ENCODE data around the gene GEMIN8.

GEMIN8 gene

GRCh38 chrX:14015941-14016340 lies 13.8 kb downstream of the GEMIN8 start:
- DNase-seq (ENCODE audit: low read depth), result no peak

- DNase-seq (ENCODE audit: low read depth), result no peak
Observed at GRCh38 chrX:14015294-14015693, 14.4 kb downstream of the GEMIN8 start.

DNA sequence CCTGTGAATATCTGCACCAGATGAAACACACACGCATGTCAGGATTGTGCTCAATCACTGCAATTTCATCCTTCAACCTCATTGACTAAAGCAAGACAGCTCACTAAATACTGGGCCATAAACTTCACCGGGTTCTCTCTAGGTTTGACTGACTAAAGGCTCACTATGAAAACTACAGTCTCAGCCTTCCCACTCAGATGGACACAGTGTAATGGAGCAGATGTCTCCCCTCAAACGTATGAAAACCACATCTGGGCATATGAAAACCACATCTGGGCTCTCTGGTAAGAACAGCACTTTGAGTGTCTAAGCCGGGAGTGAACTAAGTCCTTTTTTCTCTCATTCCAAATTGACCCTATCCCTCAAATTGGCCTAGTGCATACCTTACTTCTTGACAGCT lies 15.2 kb downstream of the GEMIN8 start:
- no peak for DNase-seq (ENCODE audit: low read depth)

GRCh38 chrX:14013054-14013453 lies 16.6 kb downstream of the GEMIN8 start:
- no peak for DNase-seq (ENCODE audit: low read depth)

DNA sequence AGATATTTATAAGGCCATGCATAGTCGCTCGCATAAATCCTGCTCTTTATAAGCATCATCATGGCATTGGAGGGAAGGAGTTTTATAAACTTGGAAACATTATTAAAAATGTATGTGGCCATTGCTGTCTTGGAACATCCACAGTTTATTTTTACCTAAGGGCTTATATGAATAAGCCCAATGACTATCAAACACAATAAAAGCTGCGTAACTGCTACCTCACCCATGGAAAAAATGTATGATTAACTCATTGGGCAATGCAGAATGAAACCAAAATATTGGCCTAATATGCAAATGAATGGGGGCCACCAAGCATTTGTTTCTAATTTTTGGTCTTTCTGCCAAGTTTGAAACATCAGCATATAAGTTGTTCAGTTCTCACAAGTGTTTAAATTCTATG lies 19.1 kb downstream of the GEMIN8 start:
- DNase-seq (ENCODE audit: low read depth), result no peak

DNA sequence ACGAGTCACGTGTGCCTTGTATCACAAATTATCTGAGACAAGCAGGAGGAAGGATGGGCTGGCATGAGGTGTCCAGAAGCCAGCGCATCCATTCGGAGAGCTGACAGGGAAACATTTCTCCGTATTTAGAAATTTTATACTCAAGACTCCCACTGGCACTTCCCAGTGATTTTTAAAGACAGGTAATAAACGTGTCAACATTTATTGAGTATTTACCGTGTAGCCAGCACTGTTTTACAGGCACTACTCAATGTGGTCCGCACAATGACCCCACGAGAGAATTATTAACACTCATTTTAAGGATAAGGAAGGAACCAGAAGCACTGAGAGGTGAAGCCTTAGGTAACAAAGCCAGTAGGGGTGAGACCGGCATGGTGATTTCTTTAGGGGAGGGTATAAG lies 23.2 kb downstream of the GEMIN8 start:
- no peak for DNase-seq (ENCODE audit: low read depth)

- DNase-seq (ENCODE audit: low read depth), result no peak
Observed at GRCh38 chrX:14003876-14004425, 25.7 kb downstream of the GEMIN8 start.

DNA sequence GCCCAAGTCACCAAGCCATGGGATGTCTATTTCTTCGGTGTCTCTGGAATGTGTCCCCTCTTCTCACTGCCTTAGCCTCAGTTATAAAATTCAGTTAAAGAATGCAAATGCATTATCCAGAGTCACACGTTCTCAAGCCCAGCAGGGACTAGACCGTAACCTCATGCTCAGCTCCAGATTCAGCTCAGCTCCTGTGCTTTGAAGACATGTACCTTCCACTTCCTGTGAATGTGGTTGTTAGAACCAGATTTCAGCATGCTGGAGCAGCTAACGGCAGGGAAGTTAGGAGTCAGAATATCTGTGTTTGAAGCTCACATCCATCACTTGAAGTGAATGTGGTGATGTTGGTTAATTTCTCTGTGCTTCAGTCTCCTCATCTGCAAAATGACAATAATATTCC lies 26.7 kb downstream of the GEMIN8 start:
- no peak for DNase-seq (ENCODE audit: low read depth)

DNA sequence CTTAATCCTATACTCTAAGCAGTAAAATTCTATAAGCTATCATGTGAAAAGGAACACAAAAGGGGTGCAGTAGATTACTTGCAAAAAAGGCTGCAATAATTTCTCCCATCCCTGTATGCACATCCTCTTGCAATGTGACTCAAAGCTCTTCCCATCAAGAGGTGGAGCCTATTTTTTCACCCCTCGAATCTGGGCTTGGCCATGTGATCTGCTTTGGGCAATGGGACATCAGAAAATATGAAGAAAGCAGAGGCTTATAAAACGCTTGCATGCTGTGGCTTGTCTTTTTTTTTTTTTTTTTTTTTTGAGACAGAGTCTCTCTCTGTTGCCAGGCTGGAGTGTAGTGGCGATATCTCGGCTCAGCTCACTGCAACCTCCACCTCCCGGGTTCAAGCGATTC lies 33.0 kb downstream of the GEMIN8 start:
- no peak for DNase-seq (ENCODE audit: low read depth)

DNA sequence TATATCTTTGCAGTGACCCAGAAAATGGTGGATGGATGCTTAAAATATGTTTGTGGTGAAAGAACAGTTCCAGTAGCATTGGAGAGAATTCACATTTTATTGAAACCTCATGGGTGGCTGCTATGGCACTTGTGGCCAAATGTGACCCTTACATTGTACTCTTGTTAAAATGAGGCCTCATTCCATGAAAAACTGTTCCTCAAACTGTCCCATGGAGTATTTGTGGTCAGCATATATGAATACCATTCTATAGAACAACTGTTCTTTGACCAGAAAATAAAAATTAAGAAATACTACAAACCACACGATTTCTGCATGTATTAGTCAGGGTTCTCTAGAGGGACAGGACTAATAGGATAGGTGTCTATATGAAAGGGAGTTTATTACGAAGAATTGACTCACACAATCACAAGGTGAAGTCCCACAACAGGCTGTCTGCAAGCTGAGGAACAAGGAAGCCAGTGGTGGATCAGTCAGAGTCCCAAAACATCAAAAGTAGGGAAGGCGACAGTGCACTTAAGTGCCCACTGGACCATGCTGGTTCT lies 35.1 kb downstream of the GEMIN8 start:
- DNase-seq (ENCODE audit: low read depth), result no peak

GRCh38 chrX:13994104-13994503 lies 35.6 kb downstream of the GEMIN8 start:
- no peak for DNase-seq (ENCODE audit: low read depth)

DNA sequence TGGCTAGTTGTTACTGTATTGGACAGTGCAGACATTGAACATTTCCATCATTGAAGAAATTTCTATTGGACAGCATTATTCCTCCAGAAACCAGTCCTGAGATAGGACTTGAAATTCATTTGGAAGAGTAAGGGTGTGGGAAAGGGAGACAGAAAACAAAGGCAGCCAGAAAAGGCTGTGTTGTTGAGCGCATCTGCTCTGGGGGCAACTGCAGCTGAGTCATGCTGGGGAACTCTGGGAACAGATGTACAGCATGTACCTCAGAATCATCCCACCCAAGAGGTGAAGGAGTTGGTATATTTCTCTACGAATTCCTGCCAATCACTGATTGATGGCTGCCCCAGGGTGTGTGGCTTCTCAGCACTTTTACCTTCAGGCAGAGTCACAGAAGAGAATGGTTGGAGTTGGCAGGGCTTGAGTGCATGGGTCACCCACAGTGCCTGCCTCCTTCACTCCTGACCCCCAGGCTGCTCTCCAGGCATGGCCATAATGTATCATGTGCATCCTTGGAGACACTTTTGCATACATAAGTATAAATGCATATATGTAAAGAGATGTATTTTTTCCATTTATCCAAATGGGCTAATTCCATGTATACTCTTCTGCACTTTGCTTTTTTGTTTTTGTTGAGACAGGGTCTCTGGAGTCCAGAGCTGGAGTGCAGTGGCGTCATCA lies 39.4 kb downstream of the GEMIN8 start:
- DNase-seq (ENCODE audit: low read depth), result no peak

GRCh38 chrX:13985697-13986435 lies 43.8 kb downstream of the GEMIN8 start:
- DNase-seq (ENCODE audit: low read depth), result no peak

DNA sequence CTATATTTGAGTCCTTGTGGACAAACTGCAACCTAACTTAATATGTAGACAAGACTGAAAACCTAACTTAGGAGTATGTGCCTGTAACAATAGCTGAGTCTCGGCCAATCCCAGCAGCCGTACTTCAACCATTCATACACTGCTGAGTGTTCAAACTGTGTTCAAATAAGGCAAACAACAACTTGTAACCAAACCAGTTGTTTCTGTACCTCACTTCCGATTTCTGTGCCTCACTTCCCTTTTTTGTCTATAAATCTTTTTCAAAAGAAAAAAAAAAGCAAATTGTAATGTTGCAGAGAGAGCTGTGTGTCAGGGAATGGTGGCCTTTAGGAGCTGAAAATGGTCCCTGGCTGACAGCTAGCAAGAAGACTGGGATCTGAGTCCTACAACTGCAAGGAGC lies 46.0 kb downstream of the GEMIN8 start:
- DNase-seq (ENCODE audit: low read depth), result no peak

DNA sequence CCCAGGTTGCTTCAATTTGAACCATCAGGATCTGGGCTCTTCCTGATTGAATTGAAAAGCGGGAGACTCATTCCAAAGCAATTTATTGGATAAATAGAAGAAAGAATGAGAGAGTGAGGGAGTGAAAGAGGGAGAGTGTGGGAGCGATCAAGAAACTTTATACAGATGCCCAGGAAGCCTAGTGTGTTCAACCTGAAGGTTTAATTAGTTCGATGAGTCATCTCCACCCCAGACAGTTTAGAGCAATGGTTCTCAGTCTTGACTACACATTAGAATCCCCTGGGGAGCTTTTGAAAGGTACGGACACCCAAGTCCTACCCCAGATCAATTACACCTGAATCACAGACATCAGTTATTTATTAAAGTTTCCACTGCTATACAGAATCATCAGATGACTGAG lies 61.5 kb downstream of the GEMIN8 start:
- DNase-seq (ENCODE audit: low read depth), result no peak

GRCh38 chrX:13967636-13968035 lies 62.1 kb downstream of the GEMIN8 start:
- DNase-seq (ENCODE audit: low read depth), result no peak

DNA sequence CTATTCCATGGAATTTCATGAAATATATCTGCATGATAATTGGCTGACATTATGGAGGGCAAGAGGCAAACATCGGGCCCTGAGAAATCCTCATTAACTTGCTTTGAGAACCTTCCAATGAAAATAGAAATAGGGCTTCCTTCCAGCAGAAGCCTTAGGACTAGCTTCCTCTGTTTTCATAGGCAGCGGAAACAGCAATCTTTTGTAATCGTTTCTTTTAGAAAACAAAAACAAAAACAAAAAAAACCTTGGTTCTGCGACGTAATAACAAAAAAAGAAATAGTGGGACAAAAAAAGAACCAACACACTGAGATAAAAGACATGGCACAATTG lies 62.9 kb downstream of the GEMIN8 start:
- DNase-seq (ENCODE audit: low read depth), result no peak

DNA sequence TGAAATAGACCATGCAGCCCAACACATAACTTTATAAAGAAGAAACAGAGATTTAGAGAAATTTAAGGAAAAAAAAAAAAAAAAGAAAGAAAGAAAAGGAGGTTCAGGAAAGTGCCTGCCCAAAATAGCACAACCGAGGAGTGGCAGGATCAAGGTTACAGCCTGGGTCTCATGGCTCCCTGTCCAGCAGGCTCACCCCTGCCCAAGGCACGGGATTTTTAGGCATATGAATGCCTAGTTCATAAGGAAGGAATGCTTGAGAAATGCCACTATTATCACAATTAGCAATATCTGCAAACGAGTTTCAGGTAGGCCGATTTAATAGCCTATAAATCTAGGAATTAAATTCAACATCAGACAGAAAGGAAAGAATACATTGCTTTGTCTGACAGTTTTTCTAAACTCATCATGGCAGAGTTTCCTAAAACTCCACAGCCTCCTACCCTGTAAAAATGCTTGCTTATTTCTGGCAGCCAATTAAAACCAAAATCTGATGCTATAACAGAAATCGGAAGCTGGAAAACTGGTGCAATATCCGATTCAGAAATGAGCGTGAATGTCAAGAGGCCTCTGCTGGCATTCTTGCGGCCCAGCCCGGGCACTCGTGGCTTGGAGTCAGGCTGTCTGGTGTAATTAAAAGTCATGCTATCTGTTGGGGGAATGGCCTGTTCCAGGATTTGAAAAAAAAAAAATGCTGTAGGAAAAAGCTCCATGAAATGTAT lies 63.5 kb downstream of the GEMIN8 start:
- DNase-seq (ENCODE audit: low read depth), result no peak

DNA sequence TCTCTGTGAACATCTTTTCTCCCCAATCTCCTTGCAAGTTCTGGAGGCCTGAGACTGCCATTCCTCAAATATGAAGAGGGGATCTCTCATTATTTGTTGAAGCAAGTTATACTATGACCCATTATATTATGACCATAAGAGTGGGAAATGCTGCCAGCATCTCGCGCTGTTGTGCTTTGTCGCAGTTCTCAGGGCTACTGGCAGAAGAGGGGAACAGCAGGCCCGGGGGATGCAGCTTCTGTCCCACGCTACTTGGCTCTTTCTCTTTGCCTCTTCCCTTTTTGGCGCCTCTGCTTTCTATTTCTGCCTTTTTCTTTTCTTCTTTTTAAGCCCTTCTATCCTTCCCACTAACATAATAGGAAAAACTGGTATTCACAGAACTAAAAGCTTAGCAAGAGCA lies 64.2 kb downstream of the GEMIN8 start:
- DNase-seq (ENCODE audit: low read depth), result no peak

- no peak for DNase-seq (ENCODE audit: low read depth)
Observed at GRCh38 chrX:13956998-13957397, 72.7 kb downstream of the GEMIN8 start.
